ENCODE data around the gene B4GALNT3.

DNA sequence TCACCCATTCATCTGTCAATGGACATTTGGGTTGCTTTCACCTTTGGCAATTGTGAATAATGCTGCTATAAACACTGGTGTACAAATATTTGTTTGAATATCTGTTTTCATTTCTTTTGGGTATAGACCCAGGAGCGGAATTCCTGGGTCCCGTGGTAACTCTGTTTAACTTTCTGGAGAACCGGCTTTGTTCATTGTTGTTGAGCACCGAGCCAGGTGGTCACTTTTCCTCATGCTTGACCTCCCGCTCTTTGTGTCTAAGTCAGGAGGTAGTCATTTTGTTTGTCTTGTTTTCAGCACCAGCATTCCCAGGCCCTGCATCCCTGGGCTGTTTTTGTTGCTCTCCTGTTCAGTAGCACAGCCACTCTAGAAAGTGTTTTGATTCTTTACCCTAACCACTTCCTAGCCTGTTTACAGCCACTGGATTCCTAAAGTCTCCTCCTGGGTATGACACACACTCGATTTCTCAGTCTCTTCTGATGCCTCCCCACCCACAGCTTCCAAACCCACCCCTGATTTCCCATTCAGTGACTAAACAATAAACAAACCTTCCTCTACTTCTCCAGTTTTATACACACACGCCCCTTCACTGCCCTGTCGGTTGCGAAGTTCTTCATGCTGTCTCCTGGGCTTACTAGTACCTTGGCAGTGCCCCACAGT is 37.9 kb downstream of the B4GALNT3 start:
- TF ChIP-seq, protein P1, sequence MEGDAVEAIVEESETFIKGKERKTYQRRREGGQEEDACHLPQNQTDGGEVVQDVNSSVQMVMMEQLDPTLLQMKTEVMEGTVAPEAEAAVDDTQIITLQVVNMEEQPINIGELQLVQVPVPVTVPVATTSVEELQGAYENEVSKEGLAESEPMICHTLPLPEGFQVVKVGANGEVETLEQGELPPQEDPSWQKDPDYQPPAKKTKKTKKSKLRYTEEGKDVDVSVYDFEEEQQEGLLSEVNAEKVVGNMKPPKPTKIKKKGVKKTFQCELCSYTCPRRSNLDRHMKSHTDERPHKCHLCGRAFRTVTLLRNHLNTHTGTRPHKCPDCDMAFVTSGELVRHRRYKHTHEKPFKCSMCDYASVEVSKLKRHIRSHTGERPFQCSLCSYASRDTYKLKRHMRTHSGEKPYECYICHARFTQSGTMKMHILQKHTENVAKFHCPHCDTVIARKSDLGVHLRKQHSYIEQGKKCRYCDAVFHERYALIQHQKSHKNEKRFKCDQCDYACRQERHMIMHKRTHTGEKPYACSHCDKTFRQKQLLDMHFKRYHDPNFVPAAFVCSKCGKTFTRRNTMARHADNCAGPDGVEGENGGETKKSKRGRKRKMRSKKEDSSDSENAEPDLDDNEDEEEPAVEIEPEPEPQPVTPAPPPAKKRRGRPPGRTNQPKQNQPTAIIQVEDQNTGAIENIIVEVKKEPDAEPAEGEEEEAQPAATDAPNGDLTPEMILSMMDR (conservative IDR thresholded peaks at IDR 0.05; ENCODE audit: low read depth in 2 of 2) = no peak
- TF ChIP-seq EZH2 (IDR thresholded peaks at IDR 0.05; ENCODE audit: low read depth, unreplicated experiment) (no peak), POLR2AphosphoS5 (IDR thresholded peaks at IDR 0.05; ENCODE audit: low read depth) (no peak), JUNB (IDR thresholded peaks at IDR 0.05; ENCODE audit: unreplicated experiment) (no peak), EZH2phosphoT487 (IDR thresholded peaks at IDR 0.05; ENCODE audit: unreplicated experiment) (no peak), REST (IDR thresholded peaks at IDR 0.05; ENCODE audit: unreplicated experiment) (no peak), NANOG (IDR thresholded peaks at IDR 0.05; ENCODE audit: borderline replicate concordance) (no peak), CREB1 (CRISPR knock-in tag; IDR thresholded peaks at IDR 0.05; ENCODE audit: low read depth) (no peak), ETS1 (IDR thresholded peaks at IDR 0.05) (no peak), ZNF331 (CRISPR knock-in tag; IDR thresholded peaks at IDR 0.05; ENCODE audit: low read depth) (no peak), ZNF114 (CRISPR knock-in tag; IDR thresholded peaks at IDR 0.05) (no peak), STAT1 (IDR thresholded peaks at IDR 0.05; ENCODE audit: unreplicated experiment) (no peak)
- TF ChIP-seq, protein P2, sequence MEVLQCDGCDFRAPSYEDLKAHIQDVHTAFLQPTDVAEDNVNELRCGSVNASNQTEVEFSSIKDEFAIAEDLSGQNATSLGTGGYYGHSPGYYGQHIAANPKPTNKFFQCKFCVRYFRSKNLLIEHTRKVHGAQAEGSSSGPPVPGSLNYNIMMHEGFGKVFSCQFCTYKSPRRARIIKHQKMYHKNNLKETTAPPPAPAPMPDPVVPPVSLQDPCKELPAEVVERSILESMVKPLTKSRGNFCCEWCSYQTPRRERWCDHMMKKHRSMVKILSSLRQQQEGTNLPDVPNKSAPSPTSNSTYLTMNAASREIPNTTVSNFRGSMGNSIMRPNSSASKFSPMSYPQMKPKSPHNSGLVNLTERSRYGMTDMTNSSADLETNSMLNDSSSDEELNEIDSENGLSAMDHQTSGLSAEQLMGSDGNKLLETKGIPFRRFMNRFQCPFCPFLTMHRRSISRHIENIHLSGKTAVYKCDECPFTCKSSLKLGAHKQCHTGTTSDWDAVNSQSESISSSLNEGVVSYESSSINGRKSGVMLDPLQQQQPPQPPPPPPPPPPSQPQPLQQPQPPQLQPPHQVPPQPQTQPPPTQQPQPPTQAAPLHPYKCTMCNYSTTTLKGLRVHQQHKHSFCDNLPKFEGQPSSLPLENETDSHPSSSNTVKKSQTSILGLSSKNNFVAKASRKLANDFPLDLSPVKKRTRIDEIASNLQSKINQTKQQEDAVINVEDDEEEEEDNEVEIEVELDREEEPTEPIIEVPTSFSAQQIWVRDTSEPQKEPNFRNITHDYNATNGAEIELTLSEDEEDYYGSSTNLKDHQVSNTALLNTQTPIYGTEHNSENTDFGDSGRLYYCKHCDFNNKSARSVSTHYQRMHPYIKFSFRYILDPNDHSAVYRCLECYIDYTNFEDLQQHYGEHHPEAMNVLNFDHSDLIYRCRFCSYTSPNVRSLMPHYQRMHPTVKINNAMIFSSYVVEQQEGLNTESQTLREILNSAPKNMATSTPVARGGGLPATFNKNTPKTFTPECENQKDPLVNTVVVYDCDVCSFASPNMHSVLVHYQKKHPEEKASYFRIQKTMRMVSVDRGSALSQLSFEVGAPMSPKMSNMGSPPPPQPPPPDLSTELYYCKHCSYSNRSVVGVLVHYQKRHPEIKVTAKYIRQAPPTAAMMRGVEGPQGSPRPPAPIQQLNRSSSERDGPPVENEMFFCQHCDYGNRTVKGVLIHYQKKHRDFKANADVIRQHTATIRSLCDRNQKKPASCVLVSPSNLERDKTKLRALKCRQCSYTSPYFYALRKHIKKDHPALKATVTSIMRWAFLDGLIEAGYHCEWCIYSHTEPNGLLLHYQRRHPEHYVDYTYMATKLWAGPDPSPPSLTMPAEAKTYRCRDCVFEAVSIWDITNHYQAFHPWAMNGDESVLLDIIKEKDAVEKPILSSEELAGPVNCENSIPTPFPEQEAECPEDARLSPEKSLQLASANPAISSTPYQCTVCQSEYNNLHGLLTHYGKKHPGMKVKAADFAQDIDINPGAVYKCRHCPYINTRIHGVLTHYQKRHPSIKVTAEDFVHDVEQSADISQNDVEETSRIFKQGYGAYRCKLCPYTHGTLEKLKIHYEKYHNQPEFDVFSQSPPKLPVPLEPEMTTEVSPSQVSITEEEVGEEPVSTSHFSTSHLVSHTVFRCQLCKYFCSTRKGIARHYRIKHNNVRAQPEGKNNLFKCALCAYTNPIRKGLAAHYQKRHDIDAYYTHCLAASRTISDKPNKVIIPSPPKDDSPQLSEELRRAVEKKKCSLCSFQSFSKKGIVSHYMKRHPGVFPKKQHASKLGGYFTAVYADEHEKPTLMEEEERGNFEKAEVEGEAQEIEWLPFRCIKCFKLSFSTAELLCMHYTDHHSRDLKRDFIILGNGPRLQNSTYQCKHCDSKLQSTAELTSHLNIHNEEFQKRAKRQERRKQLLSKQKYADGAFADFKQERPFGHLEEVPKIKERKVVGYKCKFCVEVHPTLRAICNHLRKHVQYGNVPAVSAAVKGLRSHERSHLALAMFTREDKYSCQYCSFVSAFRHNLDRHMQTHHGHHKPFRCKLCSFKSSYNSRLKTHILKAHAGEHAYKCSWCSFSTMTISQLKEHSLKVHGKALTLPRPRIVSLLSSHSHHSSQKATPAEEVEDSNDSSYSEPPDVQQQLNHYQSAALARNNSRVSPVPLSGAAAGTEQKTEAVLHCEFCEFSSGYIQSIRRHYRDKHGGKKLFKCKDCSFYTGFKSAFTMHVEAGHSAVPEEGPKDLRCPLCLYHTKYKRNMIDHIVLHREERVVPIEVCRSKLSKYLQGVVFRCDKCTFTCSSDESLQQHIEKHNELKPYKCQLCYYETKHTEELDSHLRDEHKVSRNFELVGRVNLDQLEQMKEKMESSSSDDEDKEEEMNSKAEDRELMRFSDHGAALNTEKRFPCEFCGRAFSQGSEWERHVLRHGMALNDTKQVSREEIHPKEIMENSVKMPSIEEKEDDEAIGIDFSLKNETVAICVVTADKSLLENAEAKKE (CRISPR knock-in tag; IDR thresholded peaks at IDR 0.05) = no peak
